Activated CD4-positive, CD25-positive, alpha-beta regulatory T cell treated with anti-CD3 and anti-CD28 coated beads, Interleukin-2, amount 50 U/mL, for 24 hours (primary cell): Measurements from ENCODE around the gene HLA-DQB2.
A peak's percentile ranks its signal among the peaks of the same experiment; 100 is the strongest.

Experiments
- ATAC-seq, 2 donors: fragments of 150-1000 bp; cut with Tn5 transposase; one replicate each; pipeline ENCODE4 v1.10.0; 2021; ENCODE audit warnings: mild to moderate bottlenecking in 1 of 2, moderate library complexity in 1 of 2

Gene HLA-DQB2

DNA sequence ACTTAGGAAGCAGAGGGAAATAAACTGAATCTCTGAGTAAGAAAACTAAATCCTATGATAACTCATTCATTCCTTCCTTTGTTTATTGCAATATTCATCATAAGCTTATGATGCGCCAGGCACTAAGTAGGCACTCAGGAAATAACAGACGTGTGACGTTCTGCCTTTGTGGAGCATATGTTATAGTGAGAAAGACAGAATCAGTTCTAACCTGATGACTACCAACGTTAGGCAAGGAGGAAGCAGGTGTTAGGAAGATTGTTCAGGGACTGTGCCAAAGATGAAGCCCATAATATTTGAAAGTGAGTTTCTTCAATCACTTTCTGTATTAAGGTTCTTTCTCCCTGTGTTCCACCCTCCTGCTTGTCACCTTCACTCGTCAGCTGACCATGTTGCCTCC, 18.6 kb downstream of the HLA-DQB2 start:
- no peak for ATAC-seq

DNA sequence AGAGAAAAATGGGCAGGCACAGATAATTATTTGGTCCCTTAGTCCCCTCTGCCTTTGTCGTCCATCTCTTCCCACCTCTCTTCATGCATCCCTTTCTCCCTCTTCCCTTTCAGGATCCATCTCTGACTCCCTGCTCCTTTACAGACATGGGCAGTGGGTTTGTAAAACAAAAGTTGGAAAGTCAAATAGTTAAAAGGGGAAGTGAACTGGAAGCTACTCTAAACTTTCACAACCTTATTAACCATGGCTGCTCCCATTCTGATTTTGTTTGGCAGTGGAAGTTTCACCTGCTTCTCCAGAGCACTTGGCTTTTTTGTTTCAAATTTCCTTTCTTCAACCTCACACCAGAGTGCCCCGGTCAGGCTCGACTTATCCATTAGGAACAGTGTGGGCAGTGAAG, 21.0 kb downstream of the HLA-DQB2 start:
- no peak for ATAC-seq

DNA sequence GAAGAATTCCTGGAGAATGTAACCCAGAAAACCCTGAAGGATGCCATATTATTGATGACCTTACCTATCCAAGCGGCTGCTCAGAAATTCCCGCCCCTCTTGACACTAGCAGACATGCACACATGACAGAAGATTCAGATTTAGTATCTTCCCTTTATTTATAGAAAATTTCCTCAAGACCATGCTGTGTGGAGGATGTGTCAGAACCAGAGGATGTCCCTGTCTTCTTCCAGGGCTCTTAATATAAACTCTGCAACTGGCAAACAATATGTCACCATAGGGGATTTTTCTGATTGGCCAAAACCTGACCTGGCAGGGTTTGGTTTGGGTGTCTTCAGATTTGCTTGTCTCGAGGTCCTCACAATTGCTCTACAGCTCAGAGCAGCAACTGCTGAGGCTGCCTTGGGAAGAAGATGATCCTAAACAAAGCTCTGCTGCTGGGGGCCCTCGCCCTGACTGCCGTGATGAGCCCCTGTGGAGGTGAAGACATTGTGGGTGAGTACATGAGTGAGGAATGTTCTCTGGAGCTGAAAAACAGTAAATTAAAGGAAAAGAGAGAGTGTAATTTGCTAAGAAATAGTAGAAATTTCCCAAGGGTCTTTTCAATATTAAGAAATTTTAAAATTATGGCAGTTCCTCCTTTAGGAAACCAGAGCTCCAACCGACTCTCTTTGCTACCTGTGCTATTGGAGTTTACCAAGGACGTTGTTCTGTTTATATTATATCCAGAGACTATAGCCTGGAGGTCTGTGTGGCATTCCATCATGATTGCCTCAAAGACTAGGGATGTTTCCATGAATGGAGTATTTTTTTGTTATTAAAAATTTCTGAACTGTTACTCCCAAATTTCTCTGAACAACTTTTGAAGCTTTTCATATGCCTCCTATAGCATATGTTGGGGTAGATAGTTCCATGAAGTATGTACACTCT, 22.0 kb downstream of the HLA-DQB2 start, which contains the start of gene HLA-DQA2:
TSS of gene HLA-DQA2 (plus strand) at position 361 of the 930 bp plus-strand sequence. CDS start at position 414, 53 bp downstream.
- no peak for ATAC-seq

DNA sequence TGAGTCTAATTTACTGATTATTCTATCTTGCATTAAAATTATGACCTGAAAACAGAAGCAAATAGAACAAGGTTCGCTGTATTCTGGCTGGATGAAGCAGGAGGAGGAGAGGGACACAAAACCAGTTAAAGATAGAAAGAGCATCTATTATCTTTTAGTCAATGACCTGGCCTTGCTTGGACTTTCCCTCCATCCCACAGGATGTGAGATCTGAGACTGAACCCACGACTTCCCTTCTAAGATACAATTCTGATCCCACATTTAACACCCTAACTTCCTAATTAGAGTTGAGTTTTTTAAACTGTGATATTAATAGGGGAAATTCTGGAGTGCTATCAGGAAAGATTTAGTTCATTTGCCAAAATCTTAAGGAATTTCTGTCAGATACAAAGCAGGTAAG, 25.2 kb downstream of the HLA-DQB2 start:
- no peak for ATAC-seq

GRCh38 chr6:32718879-32719278, 44.5 kb downstream of the HLA-DQB2 start:
- ATAC-seq: peak in 1 of 2 donors; percentile 76

GRCh38 chr6:32716396-32716795, 46.9 kb downstream of the HLA-DQB2 start:
- ATAC-seq: no peak

DNA sequence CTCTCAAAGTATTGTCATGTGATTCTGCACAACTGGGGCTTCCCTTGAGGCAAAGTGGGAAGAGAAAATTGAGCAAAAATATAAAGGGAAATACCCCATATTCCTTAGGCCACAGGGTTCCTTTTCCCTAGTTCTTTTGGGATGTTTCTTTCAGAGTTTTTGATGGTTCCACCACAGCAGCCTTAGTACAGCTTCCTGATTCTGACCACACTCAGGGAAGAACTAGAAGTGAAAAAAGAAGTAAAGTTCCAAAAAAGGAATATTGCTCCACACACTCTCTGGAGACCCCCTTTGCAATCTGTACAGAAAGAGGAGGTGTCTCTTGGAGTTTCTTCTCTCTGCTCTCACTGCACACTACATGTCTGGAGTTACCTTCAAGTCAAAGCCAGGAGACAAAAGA, 50.1 kb downstream of the HLA-DQB2 start:
- ATAC-seq: no peak

- no peak for ATAC-seq
Measured at GRCh38 chr6:32709625-32710024, 53.7 kb downstream of the HLA-DQB2 start.
